GM12873 (cell line): ENCODE measurements around the gene FPR2.

Experiments
- TF ChIP-seq, protein P1 (sequence below): IDR thresholded peaks from 2 replicates; pipeline ENCODE4 v1.5.1; 2012; ENCODE audit warnings: low read depth, mild to moderate bottlenecking, moderate library complexity, low read length, control low read depth; ENCODE audit not compliant: insufficient read depth; ENCODE audit errors: missing control alignments

Gene FPR2

DNA sequence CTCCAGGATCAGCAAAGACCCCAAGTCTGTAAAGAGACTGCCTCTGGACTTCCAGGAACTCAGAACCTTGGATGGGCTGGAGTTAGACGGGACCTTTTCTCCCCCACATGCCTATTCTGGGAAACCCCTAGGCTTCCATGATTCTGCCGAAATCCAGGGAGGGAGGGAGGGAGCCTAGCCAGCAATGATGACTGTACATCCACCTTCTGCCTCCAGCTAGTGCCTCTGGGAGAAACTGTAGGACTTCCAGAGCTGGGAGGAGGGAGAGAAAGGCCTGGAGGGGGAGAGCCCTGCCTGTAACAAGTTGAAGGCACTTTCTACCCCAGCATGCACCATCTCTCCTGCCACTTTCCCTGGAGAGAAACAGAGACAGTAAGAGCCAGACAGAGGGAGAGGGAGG is 31.2 kb upstream of the FPR2 start:
- TF ChIP-seq, protein P1, sequence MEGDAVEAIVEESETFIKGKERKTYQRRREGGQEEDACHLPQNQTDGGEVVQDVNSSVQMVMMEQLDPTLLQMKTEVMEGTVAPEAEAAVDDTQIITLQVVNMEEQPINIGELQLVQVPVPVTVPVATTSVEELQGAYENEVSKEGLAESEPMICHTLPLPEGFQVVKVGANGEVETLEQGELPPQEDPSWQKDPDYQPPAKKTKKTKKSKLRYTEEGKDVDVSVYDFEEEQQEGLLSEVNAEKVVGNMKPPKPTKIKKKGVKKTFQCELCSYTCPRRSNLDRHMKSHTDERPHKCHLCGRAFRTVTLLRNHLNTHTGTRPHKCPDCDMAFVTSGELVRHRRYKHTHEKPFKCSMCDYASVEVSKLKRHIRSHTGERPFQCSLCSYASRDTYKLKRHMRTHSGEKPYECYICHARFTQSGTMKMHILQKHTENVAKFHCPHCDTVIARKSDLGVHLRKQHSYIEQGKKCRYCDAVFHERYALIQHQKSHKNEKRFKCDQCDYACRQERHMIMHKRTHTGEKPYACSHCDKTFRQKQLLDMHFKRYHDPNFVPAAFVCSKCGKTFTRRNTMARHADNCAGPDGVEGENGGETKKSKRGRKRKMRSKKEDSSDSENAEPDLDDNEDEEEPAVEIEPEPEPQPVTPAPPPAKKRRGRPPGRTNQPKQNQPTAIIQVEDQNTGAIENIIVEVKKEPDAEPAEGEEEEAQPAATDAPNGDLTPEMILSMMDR = no peak

DNA sequence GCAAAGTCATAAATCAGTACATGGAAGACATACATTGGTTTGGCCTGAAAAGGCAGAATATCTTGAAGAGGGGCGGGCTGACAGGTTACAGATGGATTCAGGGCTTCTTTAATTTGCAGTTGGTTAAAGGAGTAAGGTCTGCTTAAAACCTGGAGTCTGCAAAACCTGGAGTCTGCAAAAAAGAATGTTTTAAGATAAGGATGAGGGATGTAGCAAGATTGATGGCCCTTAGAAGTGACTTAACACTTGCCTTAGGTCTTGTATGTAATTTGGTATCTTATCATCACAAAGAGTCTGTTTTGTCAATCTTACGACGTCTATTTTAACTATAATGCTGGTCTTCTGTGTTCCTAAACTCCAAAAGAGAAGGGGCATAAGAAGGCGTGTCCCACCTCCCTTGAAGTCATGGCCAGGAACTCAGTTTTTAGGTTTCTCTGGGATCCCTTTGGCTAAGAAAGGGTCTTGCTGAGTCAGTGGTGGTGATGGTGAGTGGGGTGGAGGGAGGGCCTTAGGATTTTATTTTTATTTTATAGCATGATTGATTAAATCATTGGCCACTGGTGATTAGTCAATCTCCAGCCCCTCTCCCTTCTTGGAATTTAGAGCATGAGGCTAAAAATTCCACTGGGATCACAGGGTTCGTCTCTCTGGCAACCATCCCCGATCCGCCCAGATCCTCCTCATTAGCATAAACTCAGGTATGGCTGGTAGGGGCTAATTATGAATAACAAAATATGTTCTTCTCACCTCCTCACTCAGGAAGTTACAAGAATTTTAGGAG is 27.0 kb upstream of the FPR2 start:
- TF ChIP-seq, protein P1 = no peak

DNA sequence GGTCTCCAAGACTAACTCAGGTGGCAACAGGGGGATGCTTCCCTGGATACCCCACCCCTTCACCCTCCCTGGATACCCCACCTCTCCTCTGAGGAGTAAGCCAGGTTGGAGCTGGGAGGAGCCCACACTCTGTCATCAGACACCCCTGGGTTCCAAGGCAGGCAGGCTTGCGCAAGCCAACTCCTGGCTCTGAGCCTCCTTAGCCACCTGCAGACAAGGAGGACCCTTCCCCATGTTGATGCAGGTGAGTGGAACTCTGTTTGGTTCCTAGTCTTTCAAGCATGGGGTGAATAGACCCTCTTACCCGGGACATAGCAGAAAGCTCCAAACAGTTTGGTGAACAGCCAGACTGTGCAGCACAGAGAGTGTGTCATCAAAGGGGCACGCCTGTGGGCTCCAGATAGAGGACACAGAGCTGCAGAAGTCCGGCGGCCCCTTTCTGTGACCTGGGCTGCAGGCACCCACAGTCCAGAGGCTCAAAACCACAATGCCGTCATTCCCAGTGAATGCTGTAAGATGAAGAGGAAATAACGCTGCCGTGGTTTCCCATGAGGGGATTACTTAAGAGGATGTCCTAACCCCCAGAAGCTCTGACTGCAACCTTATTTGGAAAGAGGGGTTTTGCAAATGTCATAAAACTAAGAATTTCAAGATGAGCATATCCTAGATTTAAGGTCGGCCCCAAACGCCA is 25.1 kb upstream of the FPR2 start:
- TF ChIP-seq, protein P1 = no peak

DNA sequence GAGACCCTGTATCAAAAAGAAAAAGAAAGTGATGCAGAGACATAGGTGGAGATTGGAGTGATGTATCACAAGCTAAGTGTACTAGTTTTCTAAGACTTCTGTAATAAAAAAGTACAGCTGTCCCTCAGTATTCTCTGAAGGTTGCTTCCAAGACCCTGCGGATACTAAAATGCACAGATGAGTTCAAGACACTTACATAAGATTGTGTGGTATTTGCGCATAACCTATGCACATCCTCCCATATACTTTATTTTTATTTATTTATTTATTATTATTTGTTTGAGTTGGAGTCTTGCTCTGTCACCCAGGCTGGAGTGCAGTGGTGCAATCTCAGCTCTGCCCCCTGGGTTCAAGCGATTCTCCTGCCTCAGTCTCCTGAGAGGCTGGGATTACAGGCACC is 23.6 kb upstream of the FPR2 start:
- TF ChIP-seq, protein P1 = no peak

DNA sequence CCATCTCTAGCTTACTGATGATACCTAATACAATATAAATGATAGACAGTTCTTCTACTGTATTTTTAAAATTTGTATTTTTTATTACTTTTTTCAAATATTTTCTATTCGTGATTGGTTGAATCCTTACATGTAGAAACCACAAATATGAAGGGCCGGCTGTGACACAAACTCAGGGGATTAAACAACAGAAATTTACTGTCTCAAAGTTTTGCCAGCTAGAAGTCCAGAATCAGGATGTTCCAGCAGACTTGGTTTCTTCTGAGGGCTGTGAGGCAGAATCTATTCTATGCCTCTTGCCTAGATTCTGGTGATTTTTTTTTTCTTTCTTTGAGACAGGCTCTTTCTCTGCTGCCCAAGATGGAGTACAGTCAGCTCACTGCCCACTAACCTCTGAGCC is 23.1 kb upstream of the FPR2 start:
- TF ChIP-seq, protein P1 = no peak

DNA sequence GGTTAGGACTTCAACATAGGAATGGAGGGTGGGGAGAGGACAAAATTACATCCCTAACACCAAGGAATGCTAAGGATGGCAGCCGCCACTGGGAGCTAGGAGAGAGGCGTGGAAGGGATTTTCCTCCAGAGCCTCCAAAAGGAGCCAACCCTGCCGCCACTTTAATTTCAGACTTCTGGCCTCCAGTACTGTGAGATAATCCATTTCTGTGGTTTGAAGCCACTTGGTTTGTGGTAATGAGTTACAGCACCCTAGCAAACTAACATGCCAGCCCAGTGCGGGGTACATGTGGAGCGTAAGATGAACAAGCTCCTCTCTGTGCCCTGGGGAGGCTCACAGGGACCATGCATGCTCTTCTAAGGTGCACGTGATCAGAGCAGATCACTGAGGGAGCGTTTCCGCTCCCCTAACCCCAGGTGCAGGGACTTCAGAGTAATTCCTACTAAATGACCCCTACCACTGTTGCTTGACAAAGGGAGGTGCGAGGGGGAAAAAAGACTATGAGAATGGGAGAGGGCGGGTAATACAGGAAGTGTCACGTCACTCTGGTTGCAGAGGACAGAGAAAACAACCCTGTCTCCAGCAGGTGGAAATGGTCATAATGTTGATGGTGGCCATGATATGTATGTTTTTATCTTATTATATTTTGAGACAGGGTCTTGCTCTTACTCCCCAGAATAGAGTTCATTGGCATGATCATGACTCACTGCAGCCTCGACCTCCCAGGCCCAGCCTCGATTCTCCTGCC is 21.3 kb upstream of the FPR2 start:
- TF ChIP-seq, protein P1 = no peak

DNA sequence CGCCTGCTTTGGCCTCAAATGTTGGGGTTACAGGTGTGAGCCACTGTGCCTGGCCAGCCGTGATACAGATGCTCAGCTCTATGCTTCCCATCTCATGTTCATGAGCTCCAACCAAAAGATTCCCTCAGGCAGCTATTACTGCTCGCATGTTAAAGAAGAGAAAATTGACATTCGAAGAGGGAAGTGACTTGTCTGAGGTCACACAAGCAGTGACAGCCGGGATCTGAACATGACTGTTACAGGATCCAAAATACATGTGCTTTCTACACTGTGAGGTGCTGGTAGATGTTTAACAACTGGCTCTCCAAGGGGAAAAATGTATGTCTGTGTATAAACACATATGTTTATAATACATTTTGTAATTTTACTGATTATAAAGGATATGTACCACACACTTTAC is 20.6 kb upstream of the FPR2 start:
- TF ChIP-seq, protein P1 = no peak
